Measurements from ENCODE around the gene NUP205.
"Not testable (repeated sequence)": the region's sequence is repeated elsewhere in the genome, so short reads cannot be mapped to it uniquely, and the experiment has no call there.

Gene NUP205

GRCh38 chr7:135620980-135621850 is 63.5 kb downstream of the NUP205 start:
- peak; percentile 73 for DNase-seq (ENCODE audit: low spot score)

DNA sequence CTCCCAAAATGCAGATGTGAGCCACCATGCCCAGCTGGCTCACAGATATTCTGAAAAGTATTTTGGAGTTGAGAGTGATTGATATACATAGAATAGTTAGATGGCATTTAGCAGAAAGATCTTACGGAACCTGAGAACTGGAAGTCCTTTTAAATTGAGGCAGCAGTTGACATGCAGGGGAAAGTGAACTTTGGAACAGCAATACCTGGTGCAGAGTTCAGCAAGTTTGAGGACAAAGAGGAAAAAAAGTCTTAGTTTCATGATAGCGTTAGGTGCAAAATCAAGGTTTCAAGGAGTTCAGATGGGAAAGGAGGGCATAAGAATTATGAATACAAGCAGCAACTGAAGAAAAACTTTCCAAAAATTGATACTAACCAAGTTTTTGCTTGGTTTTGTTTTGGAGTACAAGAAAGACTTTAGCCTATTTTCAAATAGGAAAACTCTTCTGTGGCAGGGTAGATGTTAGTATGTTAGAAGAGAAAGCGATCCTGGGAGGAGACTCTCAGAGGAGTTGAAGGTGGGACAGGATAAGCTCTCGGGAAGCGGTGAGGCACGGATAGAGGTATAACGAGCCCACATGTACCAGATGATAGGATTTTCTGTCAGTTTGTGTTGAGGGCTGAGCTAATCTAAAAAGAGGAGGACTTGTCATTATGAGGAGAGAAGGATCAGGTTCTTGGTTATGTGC is 76.6 kb downstream of the NUP205 start:
- no peak for DNase-seq (ENCODE audit: low spot score)

DNA sequence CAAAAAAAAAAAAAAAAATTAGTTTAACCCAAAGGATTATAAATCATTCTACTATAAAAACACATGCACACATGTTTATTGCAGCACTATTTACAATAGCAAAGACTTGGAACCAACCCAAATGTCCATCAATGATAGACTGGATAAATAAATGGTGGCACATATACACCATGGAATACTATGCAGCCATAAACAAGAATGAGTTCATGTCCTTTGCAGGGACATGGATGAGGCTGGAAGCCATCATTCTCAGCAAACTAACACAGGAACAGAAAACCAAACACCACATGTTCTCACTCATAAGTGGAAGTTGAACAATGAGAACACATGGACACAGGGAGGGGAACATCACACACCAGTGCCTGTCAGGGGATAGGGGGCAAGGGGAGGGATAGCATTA is 82.0 kb downstream of the NUP205 start:
- not testable (repeated sequence) for DNase-seq (ENCODE audit: low spot score)

DNA sequence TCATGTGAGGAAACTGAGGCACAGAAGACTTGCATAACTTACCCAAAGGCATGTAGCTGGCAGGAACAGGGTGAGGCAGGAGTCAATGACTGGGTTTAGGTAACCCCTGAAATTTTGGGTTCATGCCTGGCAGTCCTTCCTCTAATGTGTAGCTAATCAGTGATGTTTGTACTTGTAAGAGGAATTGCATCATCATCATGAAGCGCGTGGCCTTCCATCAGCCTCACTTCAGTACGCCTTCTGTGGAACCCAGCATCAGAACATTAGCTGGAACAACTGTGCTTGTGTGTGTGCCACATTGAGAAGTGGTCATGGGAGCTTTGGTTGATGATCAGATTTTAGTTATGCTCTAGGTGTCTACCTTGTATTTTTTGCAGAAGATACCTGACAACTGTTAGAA is 86.4 kb downstream of the NUP205 start:
- DNase-seq (ENCODE audit: low spot score), result no peak

GRCh38 chr7:135644729-135645128 is 87.0 kb downstream of the NUP205 start:
- no peak for DNase-seq (ENCODE audit: low spot score)

DNA sequence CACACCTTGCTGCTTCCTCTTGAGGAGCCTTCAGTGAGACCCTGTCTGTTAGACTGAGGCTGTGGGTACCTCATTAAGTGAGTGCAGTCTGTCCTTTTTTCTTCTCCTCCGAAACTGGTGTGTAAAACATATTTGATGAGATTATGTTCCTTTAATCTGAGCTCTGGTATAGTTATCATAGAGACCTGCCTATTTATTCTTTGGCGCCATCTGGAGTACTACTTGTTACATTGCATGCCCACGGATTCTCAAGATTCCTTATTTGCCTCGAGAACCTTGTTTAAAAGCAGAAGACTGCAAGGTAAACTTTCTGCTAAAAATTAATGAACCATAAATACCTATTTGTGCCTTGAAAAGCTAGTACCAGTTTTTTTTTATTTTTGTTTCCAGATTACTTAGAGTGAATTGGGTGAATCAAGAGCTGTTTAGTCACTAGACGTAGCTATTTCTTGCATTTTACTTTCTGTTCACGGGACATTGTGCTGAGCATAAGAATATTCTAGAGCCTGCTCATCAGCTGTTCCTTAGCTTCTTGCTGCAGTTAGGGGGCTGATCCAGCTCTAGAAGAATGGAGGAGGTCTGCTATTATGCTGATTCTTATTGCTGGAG is 87.7 kb downstream of the NUP205 start:
- peak; percentile 55 for DNase-seq (ENCODE audit: low spot score)

DNA sequence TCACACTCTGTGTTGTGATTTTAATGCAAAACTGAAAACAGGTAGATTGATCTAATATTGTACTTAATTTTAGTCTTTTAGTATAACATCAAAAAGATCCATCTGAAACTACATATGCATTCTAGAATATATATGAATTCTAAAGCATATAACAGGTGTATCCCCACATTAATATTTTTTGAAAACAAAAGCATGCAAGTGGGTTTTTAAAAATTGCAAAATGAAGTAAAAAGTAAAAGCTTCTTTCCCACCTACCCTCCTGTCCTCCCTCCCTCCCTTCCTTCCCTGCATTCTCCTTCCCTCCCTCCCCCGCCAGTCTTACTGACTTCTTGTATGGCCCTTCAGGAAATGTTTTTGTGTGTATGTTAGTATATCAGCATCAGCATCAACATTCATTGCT is 90.0 kb downstream of the NUP205 start:
- no peak for DNase-seq (ENCODE audit: low spot score)

- no peak for DNase-seq (ENCODE audit: low spot score)
These were observed 90.5 kb downstream of the NUP205 start for GRCh38 chr7:135648235-135648634.

DNA sequence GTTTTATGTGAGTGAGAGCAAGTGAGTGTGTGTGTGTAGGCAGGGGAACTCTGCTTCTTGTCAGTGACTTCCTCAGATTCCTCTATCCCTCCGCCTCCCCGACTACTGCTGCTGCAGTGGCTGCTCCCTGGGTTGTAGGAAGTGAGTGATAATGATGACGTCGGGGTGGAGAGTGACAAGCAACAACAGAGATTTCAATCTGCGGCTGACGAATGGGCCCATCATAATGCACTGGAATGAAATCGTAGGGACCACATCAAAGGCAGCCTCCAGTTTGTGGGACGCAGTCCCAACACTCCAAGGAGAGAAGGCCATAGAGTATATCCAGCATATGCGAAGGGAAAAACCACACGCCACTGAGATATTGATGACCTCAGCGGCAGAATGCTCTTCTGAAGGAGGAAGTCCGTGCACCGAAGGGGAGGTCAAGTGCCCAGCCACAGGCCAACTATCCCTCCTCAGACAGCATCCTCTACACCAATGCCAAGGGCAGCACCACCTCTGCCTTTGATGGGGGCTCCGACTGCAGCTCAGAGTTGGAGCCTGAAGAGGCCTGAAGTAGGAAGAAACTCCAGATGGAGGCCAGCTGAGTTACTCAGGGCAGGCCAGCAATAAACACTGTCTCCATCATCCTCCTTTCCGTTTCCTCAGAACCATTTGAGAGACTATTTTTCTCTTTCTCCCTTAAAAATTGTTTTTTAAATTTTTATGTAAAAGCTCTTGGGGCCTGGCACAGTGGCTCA is 93.3 kb downstream of the NUP205 start:
- peak; percentile 47 for DNase-seq (ENCODE audit: low spot score)

GRCh38 chr7:135653340-135654080 is 95.8 kb downstream of the NUP205 start:
- no peak for DNase-seq (ENCODE audit: low spot score)

DNA sequence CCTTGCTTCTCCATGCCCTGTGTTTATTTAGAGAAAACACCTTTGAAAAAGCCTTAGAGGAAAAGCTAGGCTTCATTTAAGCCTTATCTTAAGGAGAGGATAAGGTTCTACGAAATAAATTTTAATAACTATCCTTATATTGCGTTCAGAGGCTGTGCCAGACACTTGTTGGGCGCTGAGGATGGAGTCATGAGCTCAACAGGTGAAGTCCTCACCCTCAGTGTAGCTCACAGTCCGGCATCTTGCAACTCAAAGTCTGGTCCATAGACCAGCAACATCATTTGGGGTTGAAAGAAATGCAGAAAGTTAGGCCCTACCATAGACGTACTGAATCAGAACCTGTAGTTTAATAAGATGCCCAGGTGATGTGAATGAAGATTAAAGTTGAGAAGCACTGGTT is 100.8 kb downstream of the NUP205 start:
- no peak for DNase-seq (ENCODE audit: low spot score)

DNA sequence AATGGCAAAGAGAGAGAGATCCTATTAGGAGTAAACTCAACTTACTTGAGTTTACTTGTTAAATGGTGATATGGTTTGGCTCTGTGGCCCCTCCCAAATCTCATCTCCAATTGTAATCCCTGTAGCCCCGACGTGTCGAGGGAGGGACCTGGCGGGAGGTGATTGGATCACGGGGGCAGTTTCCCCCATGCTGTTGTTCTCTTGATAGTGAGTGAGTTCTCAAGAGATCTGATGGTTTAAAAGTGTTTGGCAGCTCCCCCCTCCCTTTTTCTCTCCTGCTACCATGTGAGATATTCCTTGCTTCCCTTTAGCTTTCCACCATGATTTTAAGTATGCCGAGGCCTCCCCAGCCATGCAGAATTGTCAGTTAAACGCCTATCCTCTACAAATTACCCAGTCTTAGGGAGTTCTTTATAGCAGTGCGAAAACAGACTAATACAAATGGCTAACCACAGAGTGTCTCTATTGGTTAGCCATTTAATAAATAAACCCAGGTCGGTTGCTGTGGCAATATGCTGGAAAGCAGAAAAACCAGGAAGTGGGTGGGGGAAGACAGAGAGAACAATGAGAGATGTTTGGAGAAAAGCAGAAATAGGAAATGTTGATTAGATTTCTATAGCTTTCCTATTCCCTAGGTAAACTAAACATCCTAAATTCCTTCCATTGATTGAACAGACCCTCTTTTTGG is 101.6 kb downstream of the NUP205 start:
- DNase-seq (ENCODE audit: low spot score), result no peak

- DNase-seq (ENCODE audit: low spot score), result no peak
These were observed 103.8 kb downstream of the NUP205 start for GRCh38 chr7:135661311-135662122.

GRCh38 chr7:135662123-135662372 is 104.3 kb downstream of the NUP205 start:
- DNase-seq (ENCODE audit: low spot score), result no peak

DNA sequence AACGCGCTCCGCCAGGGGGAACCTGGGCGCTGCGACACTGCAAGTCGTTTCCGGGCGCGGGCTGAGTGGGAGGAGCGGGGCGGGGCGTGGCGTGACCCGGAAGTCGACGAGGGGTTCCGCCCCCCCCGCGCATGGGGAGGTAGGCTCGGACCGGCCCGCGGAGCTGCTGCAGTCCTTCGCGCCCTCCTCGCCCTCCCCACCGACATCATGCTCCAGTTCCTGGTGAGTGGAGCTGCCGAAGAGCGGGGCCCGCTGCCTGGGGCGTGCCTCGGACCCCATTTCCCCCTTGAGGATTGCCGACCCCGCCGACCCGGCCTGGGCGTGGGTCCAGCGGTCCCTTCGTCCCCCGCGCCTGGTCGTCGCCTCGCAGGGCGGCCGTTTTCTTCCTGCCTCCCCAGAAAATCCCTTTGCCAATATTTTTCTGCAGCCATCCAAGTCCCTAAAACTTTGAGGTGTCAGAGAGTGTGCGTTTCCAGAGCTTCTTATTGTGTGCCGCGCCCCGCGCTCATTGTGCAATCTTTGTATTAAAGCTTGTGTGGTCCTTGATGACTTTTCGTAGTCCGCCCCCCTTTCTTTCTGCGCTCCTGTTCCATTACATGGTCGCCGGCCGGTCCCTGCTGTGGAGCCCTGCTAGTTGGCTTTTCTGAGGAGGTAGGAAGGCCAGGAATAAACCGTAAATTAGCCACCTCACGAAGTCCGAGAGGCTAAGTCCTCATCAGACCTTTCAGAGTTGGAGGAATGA is 104.8 kb downstream of the NUP205 start, which contains the start of gene STMP1:
Gene STMP1 (plus strand): TSS at position 142 of the 742 bp plus-strand sequence.
- peak; percentile 96 for DNase-seq (ENCODE audit: low spot score)

GRCh38 chr7:135664046-135664589 is 106.4 kb downstream of the NUP205 start:
- no peak for DNase-seq (ENCODE audit: low spot score)

DNA sequence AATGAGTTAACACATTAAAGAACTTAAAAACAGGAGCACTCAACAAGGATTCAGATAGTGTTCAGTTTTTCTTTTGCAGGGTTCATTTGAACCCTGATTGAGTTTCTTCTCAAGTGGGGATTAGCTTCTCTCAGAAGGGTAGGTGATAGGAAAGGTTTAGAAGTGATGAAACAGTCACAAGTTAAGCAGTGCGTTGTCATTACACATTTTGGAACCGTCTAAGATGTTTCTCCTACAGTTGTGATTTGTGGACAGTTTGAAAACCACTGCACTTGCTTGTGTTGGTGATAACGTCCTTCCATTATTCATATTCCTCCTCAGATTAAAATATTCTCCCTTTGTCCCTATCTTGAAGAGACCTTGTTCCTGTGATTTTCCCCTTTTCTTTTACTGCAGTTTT is 107.3 kb downstream of the NUP205 start:
- DNase-seq (ENCODE audit: low spot score), result no peak

GRCh38 chr7:135666156-135666555 is 108.4 kb downstream of the NUP205 start:
- no peak for DNase-seq (ENCODE audit: low spot score)

DNA sequence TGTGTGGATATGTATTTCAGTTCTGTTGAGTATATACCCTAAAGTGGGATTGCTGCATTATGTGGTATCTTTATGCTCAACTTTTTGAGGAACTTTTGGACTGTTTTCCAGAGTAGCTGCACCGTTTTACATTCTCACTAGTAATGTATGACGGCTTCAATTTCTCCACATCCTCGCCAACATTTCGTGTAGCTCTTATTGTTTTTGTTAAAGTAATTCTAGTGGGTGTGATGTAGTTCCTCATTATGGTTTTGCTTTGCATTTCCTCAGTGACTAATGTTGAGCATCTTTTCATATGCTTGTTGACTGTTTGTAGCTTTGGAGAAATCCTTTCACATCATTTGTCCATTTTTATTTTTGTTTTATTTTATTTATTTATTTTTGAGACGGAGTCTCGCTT is 109.1 kb downstream of the NUP205 start:
- no peak for DNase-seq (ENCODE audit: low spot score)

Measured in Ammon's horn (tissue), 1 donor.